ENCODE measurements around the gene LUM.

DNA sequence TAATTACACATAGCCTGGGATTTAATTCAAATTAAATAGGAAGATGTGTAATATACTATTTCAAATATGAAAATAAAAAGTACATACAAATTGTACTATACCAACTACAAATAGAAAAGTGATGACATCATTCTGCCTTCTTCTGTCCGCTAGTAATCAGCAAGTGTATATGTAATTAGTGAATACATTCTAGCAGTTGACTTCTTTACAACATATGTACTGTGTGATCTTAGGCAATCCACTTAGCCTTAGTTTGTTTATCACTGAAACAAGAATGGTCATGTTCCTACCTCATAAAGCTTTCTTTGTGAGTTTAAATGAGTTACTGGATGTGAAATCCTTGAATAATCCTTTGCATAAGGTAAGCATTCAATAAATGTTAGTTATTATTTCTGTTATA, 7.8 kb upstream of the LUM start:
- TF ChIP-seq, protein P1, sequence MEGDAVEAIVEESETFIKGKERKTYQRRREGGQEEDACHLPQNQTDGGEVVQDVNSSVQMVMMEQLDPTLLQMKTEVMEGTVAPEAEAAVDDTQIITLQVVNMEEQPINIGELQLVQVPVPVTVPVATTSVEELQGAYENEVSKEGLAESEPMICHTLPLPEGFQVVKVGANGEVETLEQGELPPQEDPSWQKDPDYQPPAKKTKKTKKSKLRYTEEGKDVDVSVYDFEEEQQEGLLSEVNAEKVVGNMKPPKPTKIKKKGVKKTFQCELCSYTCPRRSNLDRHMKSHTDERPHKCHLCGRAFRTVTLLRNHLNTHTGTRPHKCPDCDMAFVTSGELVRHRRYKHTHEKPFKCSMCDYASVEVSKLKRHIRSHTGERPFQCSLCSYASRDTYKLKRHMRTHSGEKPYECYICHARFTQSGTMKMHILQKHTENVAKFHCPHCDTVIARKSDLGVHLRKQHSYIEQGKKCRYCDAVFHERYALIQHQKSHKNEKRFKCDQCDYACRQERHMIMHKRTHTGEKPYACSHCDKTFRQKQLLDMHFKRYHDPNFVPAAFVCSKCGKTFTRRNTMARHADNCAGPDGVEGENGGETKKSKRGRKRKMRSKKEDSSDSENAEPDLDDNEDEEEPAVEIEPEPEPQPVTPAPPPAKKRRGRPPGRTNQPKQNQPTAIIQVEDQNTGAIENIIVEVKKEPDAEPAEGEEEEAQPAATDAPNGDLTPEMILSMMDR (IDR thresholded peaks at IDR 0.05), result no peak
- TF ChIP-seq POLR2AphosphoS5 (IDR thresholded peaks at IDR 0.05), result no peak
